SU-DHL-6 (cell line): Measurements from ENCODE around the gene EFHC2.

Source experiments
- CTCF ChIP-seq: fragments of 200-600 bp; sonication (generic); IDR thresholded peaks from one replicate; pipeline ENCODE4 v1.5.1; 2017; ENCODE audit warnings: antibody characterized with exemption, mild to moderate bottlenecking, low read length, moderate library complexity; ENCODE audit not compliant: insufficient read depth, poor library complexity, severe bottlenecking
- EZH2phosphoT487 ChIP-seq: fragments of 200-600 bp; sonication (generic), shearing (Covaris generic); conservative IDR thresholded peaks from 2 replicates; pipeline ENCODE4 v1.6.1; 2018; ENCODE audit warnings: mild to moderate bottlenecking, antibody characterized with exemption, low read length, moderate library complexity, mixed read lengths

- no peak for TF ChIP-seq CTCF
- no peak for TF ChIP-seq EZH2phosphoT487
Observed at GRCh38 chrX:44157858-44158257, 185.6 kb downstream of the EFHC2 start.
